Lower lobe of right lung (tissue), 2 donors: ENCODE results near the gene CAMK1. TPM values are rescaled to one million over a fixed set of nuclear protein-coding genes. Genes with fewer than 3 reads are reported as not detected.

Experiments used
- ATAC-seq, 2 donors: fragments of 200-7000 bp; cut with Tn5 transposase; one replicate each; pipeline ENCODE4 v1.9.1; 2020 to 2022; ENCODE audit warnings: mild to moderate bottlenecking in 2 of 2, moderate library complexity in 2 of 2
- DNase-seq: peaks from one replicate; pipeline ENCODE4 v3.0.0-alpha.2; 2020
- H3K27ac ChIP-seq: fragments of 200-600 bp; one replicate; pipeline ENCODE4 v1.8.0; 2022
- H3K27me3 ChIP-seq: fragments of 200-600 bp; one replicate; pipeline ENCODE4 v1.8.0; 2022; ENCODE audit warnings: low read depth
- H3K36me3 ChIP-seq: fragments of 200-600 bp; one replicate; pipeline ENCODE4 v1.8.0; 2022; ENCODE audit warnings: mild to moderate bottlenecking
- H3K4me1 ChIP-seq: fragments of 200-600 bp; one replicate; pipeline ENCODE4 v1.8.0; 2022
- H3K4me3 ChIP-seq: fragments of 200-600 bp; one replicate; pipeline ENCODE4 v1.8.0; 2022; ENCODE audit warnings: mild to moderate bottlenecking
- H3K9me3 ChIP-seq: fragments of 200-600 bp; one replicate; pipeline ENCODE4 v1.8.0; 2022
- CTCF ChIP-seq: fragments of 200-600 bp; IDR thresholded peaks from one replicate; pipeline ENCODE4 v1.8.0; 2022; ENCODE audit warnings: antibody characterized with exemption, mild to moderate bottlenecking
- intact Hi-C: fragments of 100-400 bp; cut with DNase I; formaldehyde crosslinking; loops from one replicate; pipeline ENCODE4 v1.11.0; 2022
- total RNA-seq: library from RNA; stranded (reverse); fragmentation: NEBNext Ultra II Directional; extraction: Animal tissue kit (Norgen Biotek cat#: 25700); gene quantifications from one replicate; pipeline ENCODE4 v1.2.1, GENCODE V29; 2021
- donor health status: DM: no; HTN: yes; CAD: no; lungs with severe emphysema.

CAMK1 gene
- total RNA-seq, 1 donor from 2014 or later, result 30.8 TPM

- Histone ChIP-seq H3K4me1 (peaks cover 13% of the 10 kb centered on the region), H3K4me3 (no peak overlapping the region), H3K36me3 (peaks cover 100% of the 10 kb centered on the region), H3K27ac (no peak overlapping the region), H3K27me3 (no peaks in the 10 kb centered on the region), H3K9me3 (no peaks in the 10 kb centered on the region)
- no peak for TF ChIP-seq CTCF
- ATAC-seq, result no peak
- DNase-seq, result no peak
- intact Hi-C loops, result no loop called here
Measured at GRCh38 chr3:9800529-9800928, 30.8 kb upstream of the CAMK1 start.

- Histone ChIP-seq H3K36me3 (peaks cover 83% of the 10 kb centered on the region), H3K9me3 (no peaks in the 10 kb centered on the region), H3K4me3 (no peak overlapping the region), H3K27me3 (no peaks in the 10 kb centered on the region), H3K4me1 (peaks cover 34% of the 10 kb centered on the region), H3K27ac (no peak overlapping the region)
- ATAC-seq (no peak), DNase-seq (no peak)
- TF ChIP-seq CTCF, result no peak
- intact Hi-C loops, result no loop called here
Measured at GRCh38 chr3:9797196-9797945, 27.6 kb upstream of the CAMK1 start.

GRCh38 chr3:9795207-9795606 lies 25.5 kb upstream of the CAMK1 start:
- no peak overlapping the region for H3K4me3 ChIP-seq
- peaks cover 71% of the 10 kb centered on the region for H3K36me3 ChIP-seq
- DNase-seq (no peak), ATAC-seq (no peak)
- peaks cover 48% of the 10 kb centered on the region for H3K4me1 ChIP-seq
- TF ChIP-seq CTCF, result no peak
- intact Hi-C loops, result no loop called here
- no peak overlapping the region for H3K27ac ChIP-seq
- H3K9me3 ChIP-seq, result no peaks in the 10 kb centered on the region
- no peaks in the 10 kb centered on the region for H3K27me3 ChIP-seq

GRCh38 chr3:9794400-9794799 lies 24.7 kb upstream of the CAMK1 start:
- TF ChIP-seq CTCF, result no peak
- Histone ChIP-seq H3K27me3 (no peaks in the 10 kb centered on the region), H3K36me3 (peaks cover 71% of the 10 kb centered on the region), H3K27ac (no peak overlapping the region), H3K4me3 (no peak overlapping the region), H3K4me1 (peaks cover 48% of the 10 kb centered on the region), H3K9me3 (no peaks in the 10 kb centered on the region)
- ATAC-seq, result no peak
- intact Hi-C loops, result no loop called here
- no peak for DNase-seq

- H3K27ac ChIP-seq, result peak overlapping the region; percentile 99
- DNase-seq, result peak; percentile 71
- peaks cover 71% of the 10 kb centered on the region for H3K36me3 ChIP-seq
- peaks cover 48% of the 10 kb centered on the region for H3K4me1 ChIP-seq
- intact Hi-C loops, result no loop called here
- peak overlapping the region; percentile 100 for H3K4me3 ChIP-seq
- no peaks in the 10 kb centered on the region for H3K9me3 ChIP-seq
- peak; percentile 53 to 57 for ATAC-seq
- no peaks in the 10 kb centered on the region for H3K27me3 ChIP-seq
- no peak for TF ChIP-seq CTCF
Measured at GRCh38 chr3:9793161-9793781, 23.5 kb upstream of the CAMK1 start.
